H9 (cell line): ENCODE results near the gene METTL2A. TPM values are rescaled to one million over a fixed set of nuclear protein-coding genes. Genes with fewer than 3 reads are reported as not detected.

Experiments used
- DNase-seq: peaks from one replicate; pipeline ENCODE4 v3.0.0-alpha.2; 2017
- H2AFZ ChIP-seq: one replicate; pipeline ENCODE4 v1.6.1; 2013; ENCODE audit warnings: mild to moderate bottlenecking, low read length, control low read depth, moderate library complexity
- H2AK5ac ChIP-seq: 2 replicates; pipeline ENCODE4 v1.6.1; 2013; ENCODE audit warnings: low read length, control low read depth, mixed read lengths; ENCODE audit not compliant: insufficient read length
- H2BK120ac ChIP-seq: one replicate; pipeline ENCODE4 v1.6.1; 2013; ENCODE audit warnings: low read depth, mild to moderate bottlenecking, low read length, control low read depth, inconsistent platforms; ENCODE audit not compliant: poor library complexity, severe bottlenecking
- H2BK12ac ChIP-seq: 2 replicates; pipeline ENCODE4 v1.6.1; 2013; ENCODE audit warnings: low read length, control low read depth, mixed read lengths, low read depth; ENCODE audit not compliant: insufficient read length
- H2BK15ac ChIP-seq: 2 replicates; pipeline ENCODE4 v1.6.1; 2013; ENCODE audit warnings: low read depth, low read length, control low read depth
- H2BK20ac ChIP-seq: one replicate; pipeline ENCODE4 v1.6.1; 2013; ENCODE audit warnings: low read depth, mild to moderate bottlenecking, low read length, control low read depth, inconsistent platforms; ENCODE audit not compliant: poor library complexity, severe bottlenecking
- H2BK5ac ChIP-seq: 2 replicates; pipeline ENCODE4 v1.6.1; 2013; ENCODE audit warnings: low read length, control low read depth, mixed read lengths; ENCODE audit not compliant: insufficient read length
- H3K14ac ChIP-seq: 2 replicates; pipeline ENCODE4 v1.6.1; 2013; ENCODE audit warnings: low read length, control low read depth; ENCODE audit not compliant: insufficient read depth
- H3K18ac ChIP-seq: 2 replicates; pipeline ENCODE4 v1.6.1; 2013; ENCODE audit warnings: low read depth, mild to moderate bottlenecking, mixed read lengths, low read length, control low read depth; ENCODE audit not compliant: insufficient read length
- H3K23ac ChIP-seq: 2 replicates; pipeline ENCODE4 v1.6.1; 2013; ENCODE audit warnings: low read length, control low read depth, mixed read lengths, low read depth; ENCODE audit not compliant: insufficient read length
- H3K23me2 ChIP-seq: 2 replicates; pipeline ENCODE4 v1.6.1; 2013; ENCODE audit warnings: low read depth, mild to moderate bottlenecking, mixed read lengths, low read length, control low read depth; ENCODE audit not compliant: insufficient read length, poor library complexity, severe bottlenecking
- H3K27ac ChIP-seq: 2 replicates; pipeline ENCODE4 v1.5.1; 2013; ENCODE audit warnings: low read length, control low read depth, mixed read lengths, low read depth; ENCODE audit not compliant: insufficient read length
- H3K27me3 ChIP-seq: 2 replicates; pipeline ENCODE4 v1.6.1; 2013; ENCODE audit warnings: low read length, control low read depth, inconsistent platforms; ENCODE audit not compliant: insufficient read depth
- H3K4ac ChIP-seq: 2 replicates; pipeline ENCODE4 v1.6.1; 2013; ENCODE audit warnings: low read depth, mild to moderate bottlenecking, control low read depth, inconsistent platforms, low read length, moderate library complexity
- H3K4me1 ChIP-seq: 2 replicates; pipeline ENCODE4 v1.6.1; 2013; ENCODE audit warnings: low read length, control low read depth, inconsistent platforms; ENCODE audit not compliant: insufficient read depth
- H3K4me2 ChIP-seq: 2 replicates; pipeline ENCODE4 v1.6.1; 2013; ENCODE audit warnings: low read length, control low read depth, mixed read lengths; ENCODE audit not compliant: insufficient read length, insufficient read depth
- H3K56ac ChIP-seq: 2 replicates; pipeline ENCODE4 v1.6.1; 2013; ENCODE audit warnings: low read depth, mild to moderate bottlenecking, mixed read lengths, low read length, control low read depth; ENCODE audit not compliant: insufficient read length
- H3K79me1 ChIP-seq: 2 replicates; pipeline ENCODE4 v1.6.1; 2013; ENCODE audit warnings: low read depth, mild to moderate bottlenecking, moderate library complexity, low read length, control low read depth, inconsistent platforms; ENCODE audit not compliant: insufficient read depth, poor library complexity, severe bottlenecking
- H3K79me2 ChIP-seq: 2 replicates; pipeline ENCODE4 v1.6.1; 2013; ENCODE audit warnings: low read length, control low read depth, inconsistent platforms; ENCODE audit not compliant: insufficient read depth
- H3K9ac ChIP-seq: 2 replicates; pipeline ENCODE4 v1.6.1; 2013; ENCODE audit warnings: low read length, control low read depth, mixed read lengths; ENCODE audit not compliant: insufficient read length; ENCODE audit errors: extremely low read depth
- H3K9me3 ChIP-seq: one replicate; pipeline ENCODE4 v1.6.1; 2013; ENCODE audit warnings: low read depth, low read length, inconsistent platforms; ENCODE audit not compliant: control insufficient read depth
- H3T11ph ChIP-seq: one replicate; pipeline ENCODE4 v1.6.1; 2013; ENCODE audit warnings: mild to moderate bottlenecking, low read length, control low read depth, inconsistent platforms
- H4K20me1 ChIP-seq: one replicate; pipeline ENCODE4 v1.6.1; 2013; ENCODE audit not compliant: control insufficient read depth, insufficient read length, insufficient read depth
- H4K5ac ChIP-seq: 2 replicates; pipeline ENCODE4 v1.6.1; 2013; ENCODE audit warnings: low read depth, mild to moderate bottlenecking, mixed read lengths, low read length, control low read depth; ENCODE audit not compliant: insufficient read length
- H4K8ac ChIP-seq: replicated peaks from 2 replicates; pipeline ENCODE4 v1.6.1; 2013; ENCODE audit warnings: low read length, control low read depth, mixed read lengths, low read depth; ENCODE audit not compliant: insufficient read length
- H4K91ac ChIP-seq: 2 replicates; pipeline ENCODE4 v1.6.1; 2013; ENCODE audit warnings: low read depth, mild to moderate bottlenecking, moderate library complexity, mixed read lengths, low read length, control low read depth; ENCODE audit not compliant: insufficient read length
- H3K27ac Mint-ChIP-seq, 3 experiments: 2 replicates in 2 of 3; 3 replicates in 1 of 3; pipeline ENCODE4 v1.8.0; 2020 to 2021; ENCODE audit warnings: mixed read lengths in 3 of 3, mild to moderate bottlenecking in 1 of 3, moderate library complexity in 1 of 3
- H3K27me3 Mint-ChIP-seq: 2 replicates; pipeline ENCODE4 v1.8.0; 2021; ENCODE audit warnings: low read depth, mild to moderate bottlenecking, moderate library complexity, mixed read lengths
- H3K36me3 Mint-ChIP-seq, 3 experiments: 2 replicates in 2 of 3; 3 replicates in 1 of 3; pipeline ENCODE4 v1.8.0; 2020 to 2021; ENCODE audit warnings: low read depth in 3 of 3, mixed read lengths in 3 of 3; ENCODE audit not compliant: insufficient read depth in 1 of 3
- H3K4me1 Mint-ChIP-seq, 2 experiments: 2 replicates each; pipeline ENCODE4 v1.8.0; 2020; ENCODE audit warnings: mixed read lengths in 2 of 2
- H3K4me3 Mint-ChIP-seq, 2 experiments: 2 replicates in 1 of 2; 3 replicates in 1 of 2; pipeline ENCODE4 v1.8.0; 2020 to 2021; ENCODE audit warnings: mild to moderate bottlenecking in 2 of 2, mixed read lengths in 2 of 2, moderate library complexity in 1 of 2
- H3K9me3 Mint-ChIP-seq, 2 experiments: 2 replicates in 1 of 2; 3 replicates in 1 of 2; pipeline ENCODE4 v1.8.0; 2020; ENCODE audit warnings: mild to moderate bottlenecking in 2 of 2, mixed read lengths in 2 of 2, moderate library complexity in 1 of 2
- WGBS: extraction: QIAGEN DNeasy Blood & Tissue Kit; methylation state at CpG from one replicate; pipeline ENCODE4 v1.1.7; 2013; ENCODE audit warnings: missing lambda C conversion rate, low lambda C conversion rate, mixed read lengths; ENCODE audit not compliant: insufficient read length; ENCODE audit errors: extremely low coverage; 5-methylcytosine and 5-hydroxymethylcytosine counted together
- total RNA-seq: library from RNA; stranded (reverse); gene quantifications from 2 replicates; pipeline ENCODE4 v1.2.1, GENCODE V29; 2021
- TF ChIP-seq, protein P1 (sequence below): fragments of 200-600 bp; sonication (generic); conservative IDR thresholded peaks from 3 replicates; pipeline ENCODE4 v1.8.0; 2021; ENCODE audit warnings: antibody characterized with exemption, mild to moderate bottlenecking

The METTL2A gene
- total RNA-seq, 1 experiment from 2014 or later: 39.3 TPM

DNA sequence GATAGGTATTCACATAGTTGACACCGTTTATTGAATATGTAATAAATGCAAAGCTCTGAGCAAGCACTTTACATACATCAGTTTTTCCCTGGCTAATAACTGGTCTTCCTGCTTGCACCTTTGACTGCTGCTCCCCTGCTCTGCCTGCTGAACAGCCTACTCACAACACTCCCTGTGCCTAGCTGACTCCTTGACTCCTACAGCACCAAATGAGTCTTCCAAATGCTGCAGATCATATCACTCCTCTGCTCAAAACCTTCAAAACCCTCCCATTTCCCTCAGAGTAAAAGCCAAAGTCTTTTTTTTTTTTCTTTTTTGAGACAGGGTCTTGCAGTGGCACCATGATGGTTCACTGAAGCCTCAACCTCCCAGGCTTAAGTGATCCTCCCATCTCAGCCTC, 24.8 kb upstream of the METTL2A start:
- Histone ChIP-seq H2BK15ac (no peak overlapping the region), H3K56ac (no peak overlapping the region), H3K27ac (no peak overlapping the region), H4K91ac (no peak overlapping the region), H3K27me3 (no peaks in the 10 kb centered on the region), H3K9ac (no peak overlapping the region), H3K4me1 (no peaks in the 10 kb centered on the region), H3K9me3 (no peaks in the 10 kb centered on the region), H3K4ac (no peak overlapping the region), H4K20me1 (no peaks in the 10 kb centered on the region), H3K79me2 (no peaks in the 10 kb centered on the region), H2BK20ac (no peak overlapping the region), H3K18ac (no peak overlapping the region), H2BK12ac (no peak overlapping the region), H3K4me2 (no peak overlapping the region), H2AFZ (no peak overlapping the region), H4K8ac (no peak overlapping the region), H3K23me2 (no peaks in the 10 kb centered on the region), H4K5ac (no peak overlapping the region), H3K23ac (no peak overlapping the region), H3K14ac (no peak overlapping the region), H2BK5ac (no peak overlapping the region), H2BK120ac (no peak overlapping the region), H3K79me1 (no peaks in the 10 kb centered on the region), H2AK5ac (no peak overlapping the region), H3T11ph (no peak overlapping the region)
- H3K36me3 Mint-ChIP-seq: no peaks in the 10 kb centered on the region
- no peak overlapping the region for H3K27ac Mint-ChIP-seq
- peaks cover 0 to 6% of the 10 kb centered on the region in 2 experiments; a peak in 2 of 5 replicates for H3K9me3 Mint-ChIP-seq
- TF ChIP-seq, protein P1, sequence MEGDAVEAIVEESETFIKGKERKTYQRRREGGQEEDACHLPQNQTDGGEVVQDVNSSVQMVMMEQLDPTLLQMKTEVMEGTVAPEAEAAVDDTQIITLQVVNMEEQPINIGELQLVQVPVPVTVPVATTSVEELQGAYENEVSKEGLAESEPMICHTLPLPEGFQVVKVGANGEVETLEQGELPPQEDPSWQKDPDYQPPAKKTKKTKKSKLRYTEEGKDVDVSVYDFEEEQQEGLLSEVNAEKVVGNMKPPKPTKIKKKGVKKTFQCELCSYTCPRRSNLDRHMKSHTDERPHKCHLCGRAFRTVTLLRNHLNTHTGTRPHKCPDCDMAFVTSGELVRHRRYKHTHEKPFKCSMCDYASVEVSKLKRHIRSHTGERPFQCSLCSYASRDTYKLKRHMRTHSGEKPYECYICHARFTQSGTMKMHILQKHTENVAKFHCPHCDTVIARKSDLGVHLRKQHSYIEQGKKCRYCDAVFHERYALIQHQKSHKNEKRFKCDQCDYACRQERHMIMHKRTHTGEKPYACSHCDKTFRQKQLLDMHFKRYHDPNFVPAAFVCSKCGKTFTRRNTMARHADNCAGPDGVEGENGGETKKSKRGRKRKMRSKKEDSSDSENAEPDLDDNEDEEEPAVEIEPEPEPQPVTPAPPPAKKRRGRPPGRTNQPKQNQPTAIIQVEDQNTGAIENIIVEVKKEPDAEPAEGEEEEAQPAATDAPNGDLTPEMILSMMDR: no peak
- no peak overlapping the region for H3K4me3 Mint-ChIP-seq
- DNase-seq: no peak
- no peaks in the 10 kb centered on the region for H3K4me1 Mint-ChIP-seq
- peaks cover 8% of the 10 kb centered on the region for H3K27me3 Mint-ChIP-seq
- WGBS: no CpG with 5 or more reads among the region's 1 CpG
